Panc1 (cell line): Measurements from ENCODE around the gene TSTD2.

Experiments used
- CTCF ChIP-seq: fragments of 450-650 bp; IDR thresholded peaks from 2 replicates; pipeline ENCODE4 v1.5.1; 2017; ENCODE audit warnings: mild to moderate bottlenecking
- REST ChIP-seq, 2 experiments: IDR thresholded peaks; 2 replicates each; pipeline ENCODE4 v1.6.1; 2011 to 2012; ENCODE audit warnings: low read depth in 2 of 2, control low read depth in 1 of 2, low read length in 1 of 2, mild to moderate bottlenecking in 1 of 2, moderate library complexity in 1 of 2; ENCODE audit not compliant: insufficient read depth in 1 of 2

- TF ChIP-seq CTCF (no peak), REST (IDR thresholded peaks at IDR 0.05; ENCODE audit: insufficient read depth in 1 of 2, low read depth in 2 of 2, low read length in 1 of 2) (no peak)
Measured at GRCh38 chr9:97628668-97629067, 4.5 kb downstream of the TSTD2 start.
